ENCODE data around the gene TMEM170A. TPM values are rescaled to one million over a fixed set of nuclear protein-coding genes. Genes with fewer than 3 reads are reported as not detected.

TMEM170A gene, protein sequence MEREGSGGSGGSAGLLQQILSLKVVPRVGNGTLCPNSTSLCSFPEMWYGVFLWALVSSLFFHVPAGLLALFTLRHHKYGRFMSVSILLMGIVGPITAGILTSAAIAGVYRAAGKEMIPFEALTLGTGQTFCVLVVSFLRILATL
- 10 to 100 TPM in 1 of 6 donors, 1 to 10 TPM in 5; 7.1 to 12.6 (median 8.8) TPM for total RNA-seq
- 1 to 10 TPM; 4.3 to 5.7 TPM for polyA plus RNA-seq

DNA sequence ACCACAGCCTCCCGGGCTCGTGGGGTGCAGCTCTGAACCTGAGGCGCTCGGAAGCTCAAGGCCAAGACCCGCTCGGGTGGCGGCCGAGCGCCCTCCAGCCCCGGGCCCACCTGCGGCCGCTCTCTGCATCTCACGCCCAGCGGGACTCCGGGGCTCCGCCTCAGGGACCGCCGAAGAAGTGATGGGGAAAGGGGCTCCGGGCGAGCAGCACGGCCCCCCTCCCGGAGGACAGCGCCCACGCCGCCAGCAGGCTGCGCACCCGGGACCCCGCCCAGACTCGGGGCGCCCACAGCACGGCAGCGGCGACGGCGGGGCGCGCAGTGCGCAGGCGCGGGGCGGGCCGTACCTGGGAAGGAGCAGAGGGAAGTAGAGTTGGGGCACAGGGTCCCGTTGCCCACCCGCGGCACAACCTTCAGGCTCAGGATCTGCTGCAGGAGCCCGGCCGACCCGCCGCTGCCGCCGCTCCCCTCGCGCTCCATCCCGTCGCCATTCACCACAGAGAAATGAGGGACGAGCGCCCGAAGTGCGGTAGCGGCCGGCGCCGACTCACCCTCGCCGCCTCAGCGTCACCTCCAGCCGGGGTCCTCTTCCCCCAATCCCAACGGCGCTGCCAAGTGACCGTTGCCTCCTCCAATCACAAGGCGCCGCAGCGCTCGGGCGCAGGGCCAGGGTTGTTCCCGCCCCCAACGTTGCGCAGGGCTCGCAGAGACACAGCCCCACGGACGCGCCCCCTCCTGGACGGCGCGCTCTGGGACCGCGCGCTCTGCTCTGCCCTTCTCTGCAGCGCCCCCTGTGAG, at the start of gene TMEM170A:
TSS of gene TMEM170A (minus strand) at position 568 of the 797 bp plus-strand sequence. CDS start at position 479, 89 bp downstream.
- Histone ChIP-seq H3K27ac (peak within 1 kb of the TSS; percentile 91 to 96 (median 94)), H3K27me3 (no peaks in the 10 kb centered on the region), H3K4me1 (peaks cover 9 to 26% (median 10%) of the 10 kb centered on the region in 3 donors), H3K36me3 (no peaks in the 10 kb centered on the region), H3K4me3 (peak within 1 kb of the TSS; percentile 80 to 95 (median 93)), H3K9me3 (no peaks in the 10 kb centered on the region)
- DNase-seq, result peak; percentile 99 to 100 (median 100)
- peak; percentile 76 for FAIRE-seq
- peak; percentile 100 for TF ChIP-seq CTCF (IDR thresholded peaks at IDR 0.05)
- peak; percentile 92 to 97 (median 94) for ATAC-seq
- intact Hi-C loops (cut with DNase I), result no loop called here
- WGBS, 2 donors, result 0% methylated on average over 60 to 89 of the region's 89 CpGs

DNA sequence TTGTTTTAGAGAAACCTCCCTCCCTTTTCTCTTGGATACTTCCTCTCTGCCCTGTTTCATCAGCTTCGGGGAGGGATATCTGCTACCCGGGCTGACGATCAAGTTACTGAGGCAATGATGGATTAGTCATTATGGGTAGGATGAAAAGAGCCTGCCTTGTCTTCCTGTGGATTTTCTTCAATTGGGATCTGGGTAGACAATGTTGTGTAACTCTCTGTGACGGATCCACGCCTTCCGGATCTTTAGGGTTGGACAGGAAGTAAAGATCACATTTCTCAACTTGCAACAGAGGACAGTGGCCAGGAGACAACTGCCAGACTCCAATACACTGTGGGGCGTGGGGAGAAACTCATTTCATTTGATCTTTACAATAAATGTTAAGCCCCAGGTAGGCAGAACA, 42.1 kb upstream of the TMEM170A start:
- Histone ChIP-seq H3K4me1 (no peaks in the 10 kb centered on the region), H3K27me3 (no peaks in the 10 kb centered on the region), H3K9me3 (no peaks in the 10 kb centered on the region), H3K27ac (no peak overlapping the region), H3K4me3 (no peak overlapping the region), H3K36me3 (no peaks in the 10 kb centered on the region)
- TF ChIP-seq CTCF (IDR thresholded peaks at IDR 0.05), result no peak
- 52% methylated on average over 7 of the region's 7 CpGs for WGBS, 2 donors
- no peak for DNase-seq
- FAIRE-seq, result no peak
- intact Hi-C loops (cut with DNase I), result no loop called here
- peak in 3 of 4 donors; percentile 43 to 83 (median 54) for ATAC-seq

DNA sequence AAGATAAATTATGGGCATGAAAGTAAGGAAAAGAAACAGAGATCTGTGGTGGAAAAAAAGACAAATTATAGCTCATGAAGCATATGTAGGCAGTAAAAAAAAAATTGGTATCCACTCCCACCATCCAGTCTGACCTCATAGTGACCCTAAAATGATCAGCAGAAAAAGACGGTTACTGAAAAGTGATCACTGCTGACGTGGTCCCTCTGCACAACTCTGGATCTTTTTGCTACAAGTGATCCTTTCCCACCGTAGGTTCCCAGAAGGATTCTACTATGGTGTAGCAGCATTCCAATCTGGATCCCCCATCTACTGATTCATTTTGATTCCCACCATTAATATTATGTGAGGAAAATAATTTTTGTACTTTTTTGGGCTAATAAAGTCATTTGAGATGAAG, 41.6 kb upstream of the TMEM170A start:
- no peak overlapping the region for H3K4me3 ChIP-seq
- no peak overlapping the region for H3K27ac ChIP-seq
- no peaks in the 10 kb centered on the region for H3K36me3 ChIP-seq
- TF ChIP-seq CTCF (IDR thresholded peaks at IDR 0.05), result no peak
- no peaks in the 10 kb centered on the region for H3K27me3 ChIP-seq
- intact Hi-C loops (cut with DNase I), result no loop called here
- 78% methylated on average over 3 of the region's 3 CpGs for WGBS, 2 donors
- no peak for ATAC-seq
- no peak for FAIRE-seq
- no peaks in the 10 kb centered on the region for H3K9me3 ChIP-seq
- no peaks in the 10 kb centered on the region for H3K4me1 ChIP-seq
- no peak for DNase-seq

DNA sequence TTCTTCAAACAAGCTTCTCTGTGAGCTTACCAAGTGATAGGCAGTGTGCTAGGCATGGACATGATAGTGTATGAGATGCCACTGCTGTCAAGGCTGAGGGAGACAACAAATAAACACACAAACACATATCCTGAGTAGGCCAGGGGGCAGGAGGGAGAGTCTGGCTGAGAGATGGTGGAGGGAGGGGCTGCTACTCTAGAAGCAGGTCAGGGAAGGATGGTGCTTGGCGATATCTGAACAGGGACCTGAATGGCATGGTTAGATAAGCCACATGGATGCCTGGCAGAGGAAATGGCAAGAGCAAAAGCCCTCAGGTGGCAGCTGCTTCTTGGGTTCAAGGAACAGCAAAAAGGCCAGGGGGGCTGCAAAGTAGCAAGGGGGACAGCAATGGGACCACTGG, 39.3 kb upstream of the TMEM170A start:
- Histone ChIP-seq H3K36me3 (no peaks in the 10 kb centered on the region), H3K4me1 (no peaks in the 10 kb centered on the region), H3K9me3 (no peaks in the 10 kb centered on the region), H3K27me3 (no peaks in the 10 kb centered on the region), H3K27ac (no peak overlapping the region), H3K4me3 (no peak overlapping the region)
- TF ChIP-seq CTCF (IDR thresholded peaks at IDR 0.05), result no peak
- FAIRE-seq (no peak), ATAC-seq (no peak), DNase-seq (no peak)
- WGBS, 2 donors, result 79 to 83% methylated on average over 1 of the region's 1 CpG
- intact Hi-C loops (cut with DNase I), result no loop called here
